NCI-H446 treated with DMSO at 0.1 percent for 48 hours (cell line): Measurements from ENCODE around the gene ALDH1A2.
"Not testable (repeated sequence)": the region's sequence is repeated elsewhere in the genome, so short reads cannot be mapped to it uniquely, and the experiment has no call there.

Source experiments
- DNase-seq: peaks from one replicate; lab custom pipeline; 2025; lab: John Stamatoyannopoulos, UW

Gene ALDH1A2

GRCh38 chr15:58040150-58040549, 25.4 kb downstream of the ALDH1A2 start:
- DNase-seq, result no peak

DNA sequence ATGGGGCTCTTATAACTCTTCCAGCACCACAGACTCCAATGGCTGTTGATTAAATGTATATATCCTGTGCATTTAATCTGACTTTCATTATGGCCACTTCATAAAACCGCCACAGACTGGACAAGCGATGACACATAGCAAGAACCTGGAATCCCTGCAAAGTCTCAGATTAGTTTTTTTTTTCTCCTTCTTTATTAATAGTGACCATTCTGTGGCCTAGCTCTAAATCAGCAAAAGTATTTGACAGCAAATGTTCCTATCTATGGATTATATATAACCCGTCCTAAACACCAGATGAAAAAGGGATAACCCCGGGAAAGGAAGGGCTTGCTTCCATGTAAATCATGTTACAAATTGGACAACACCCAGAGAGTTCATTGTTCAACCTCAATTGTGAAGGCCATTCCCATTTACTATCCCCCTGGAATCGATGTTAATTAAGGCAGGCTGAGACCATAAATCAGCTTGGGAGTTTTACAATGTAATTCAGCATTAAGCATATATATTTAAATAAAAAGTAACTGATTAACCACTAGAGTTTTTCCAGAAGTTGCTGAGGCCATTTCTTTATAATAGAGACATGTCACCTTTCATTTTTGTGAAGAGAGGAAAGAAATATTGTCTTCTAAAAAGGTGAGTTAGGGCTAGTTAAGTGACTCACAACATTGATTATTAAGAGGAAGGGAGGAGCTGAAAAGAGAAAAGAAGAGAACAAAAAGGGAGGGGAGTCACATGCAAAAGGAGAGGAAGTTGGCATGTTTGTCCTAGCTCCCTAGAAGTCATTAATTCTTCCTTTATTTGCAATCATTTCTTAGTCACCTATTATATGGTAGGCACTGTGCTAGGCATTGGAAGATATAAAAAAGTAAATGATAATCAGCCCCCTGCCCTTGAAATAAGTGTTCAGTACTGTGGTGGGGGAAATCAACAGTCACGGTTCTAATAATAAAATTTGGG, 26.2 kb downstream of the ALDH1A2 start:
- no peak for DNase-seq

DNA sequence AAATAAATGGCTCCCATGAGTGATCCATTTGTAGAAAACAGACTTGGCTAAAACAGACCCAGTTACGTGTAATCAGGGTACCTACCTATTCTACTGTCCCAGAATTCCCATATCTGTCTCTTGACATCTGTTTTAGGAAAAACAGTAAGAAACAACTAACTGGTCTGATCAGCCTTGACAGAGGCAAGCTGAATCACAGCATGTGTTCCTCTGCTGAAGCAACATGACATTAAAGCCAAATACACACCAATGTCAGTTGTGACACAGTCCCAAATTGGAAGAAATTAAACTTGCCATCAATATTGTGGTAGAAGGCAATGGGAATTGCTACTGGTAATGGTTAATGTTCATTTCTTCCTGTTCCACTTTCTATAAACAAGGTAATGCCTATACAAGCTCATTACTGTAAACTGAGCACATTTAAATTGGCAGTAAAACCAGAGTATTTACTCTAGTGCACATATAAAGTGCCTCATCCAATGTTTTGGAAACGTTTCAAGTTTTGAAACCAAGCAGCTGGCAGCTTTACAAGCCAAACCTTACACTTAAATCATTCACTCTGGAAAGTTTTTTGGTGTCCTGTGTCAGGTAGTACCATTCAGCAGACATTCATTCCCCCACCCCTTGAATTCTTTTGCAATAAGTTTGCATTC, 27.0 kb downstream of the ALDH1A2 start:
- no peak for DNase-seq

GRCh38 chr15:58037723-58038301, 27.7 kb downstream of the ALDH1A2 start:
- no peak for DNase-seq

DNA sequence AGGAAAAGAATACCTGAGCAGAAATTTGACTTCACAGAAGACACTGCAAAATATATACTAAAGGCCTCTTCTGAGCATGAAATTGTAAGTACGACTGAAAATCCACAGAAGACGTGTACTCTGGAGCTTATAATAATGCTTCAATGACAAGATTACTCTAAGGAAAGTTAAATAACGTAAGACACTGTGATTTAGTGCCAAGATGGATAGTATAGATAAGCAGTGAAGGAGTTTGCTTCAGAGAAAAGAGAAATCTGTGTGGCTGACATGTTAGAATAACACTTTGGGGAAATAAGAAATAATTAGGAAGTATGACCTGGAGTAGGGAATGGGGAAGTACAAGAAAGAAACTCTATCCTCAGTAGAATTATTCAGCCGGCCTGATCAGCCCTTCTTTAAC, 28.9 kb downstream of the ALDH1A2 start:
- no peak for DNase-seq

GRCh38 chr15:58028392-58028791, 37.1 kb downstream of the ALDH1A2 start:
- not testable (repeated sequence) for DNase-seq

DNA sequence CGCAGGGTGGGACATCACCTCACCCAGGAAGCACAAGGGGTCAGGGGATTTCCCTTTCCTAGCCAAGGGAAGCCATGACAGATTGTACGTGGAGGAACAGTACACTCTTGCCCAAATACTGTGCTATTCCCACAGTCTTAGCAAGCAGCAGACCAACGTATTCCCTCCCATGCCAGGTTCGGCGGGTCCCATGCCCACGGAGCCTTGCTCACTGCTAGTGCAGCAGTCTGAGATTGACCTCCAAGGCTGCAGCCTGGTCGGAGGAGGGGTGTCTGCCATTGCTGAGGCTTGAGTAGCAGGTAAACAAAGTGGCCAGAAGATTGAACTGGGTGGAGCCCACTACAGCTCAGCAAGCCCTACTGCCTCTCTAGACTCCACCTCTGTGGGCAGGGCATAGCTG, 39.0 kb downstream of the ALDH1A2 start:
- DNase-seq, result no peak

- DNase-seq, result no peak
Measured at GRCh38 chr15:58026051-58026450, 39.5 kb downstream of the ALDH1A2 start.

DNA sequence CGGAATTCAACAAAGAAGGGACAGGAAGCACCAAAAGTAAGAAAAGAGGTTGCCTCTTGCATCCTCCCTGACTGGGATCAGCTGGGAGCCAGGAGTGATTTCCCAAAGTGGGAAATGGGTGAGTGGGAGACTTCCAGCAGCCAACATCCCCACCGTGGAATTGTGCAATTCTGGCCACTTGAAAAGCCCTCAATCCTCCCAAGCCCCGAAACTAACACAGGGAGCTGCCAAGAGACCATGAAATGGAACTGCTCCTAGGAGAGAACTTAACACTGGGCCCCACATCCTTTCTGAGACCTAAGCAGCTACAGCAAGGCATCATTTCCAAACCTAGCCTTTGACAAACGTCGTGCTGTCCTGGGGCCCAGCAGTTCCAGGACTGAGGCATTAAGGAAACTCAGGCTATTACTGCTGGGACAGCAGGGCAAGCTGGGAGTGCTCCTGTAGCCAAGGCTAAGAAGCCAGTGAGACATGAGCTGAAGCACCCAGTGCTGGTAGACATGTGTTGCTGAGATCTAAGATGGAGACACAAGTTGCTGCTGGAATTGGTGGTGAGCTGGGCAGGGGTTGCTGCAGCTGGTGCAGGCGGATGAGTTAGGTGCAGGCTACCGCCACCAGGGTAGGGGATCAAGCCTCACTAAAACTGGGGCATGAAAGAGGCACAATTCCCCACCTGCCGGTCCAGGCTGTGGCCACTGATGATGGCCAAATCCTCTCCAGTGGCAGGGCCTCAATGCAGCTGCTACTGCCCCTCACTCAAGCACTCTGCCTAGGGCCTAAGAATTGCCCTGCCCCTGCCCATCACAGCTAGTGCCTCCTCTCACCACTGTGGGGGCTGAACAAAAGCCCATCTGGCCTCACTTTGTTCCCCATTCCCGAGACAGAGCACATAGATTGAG, 43.9 kb downstream of the ALDH1A2 start:
- no peak for DNase-seq

GRCh38 chr15:58019503-58020376, 45.8 kb downstream of the ALDH1A2 start:
- DNase-seq, result no peak

GRCh38 chr15:58017869-58018268, 47.6 kb downstream of the ALDH1A2 start:
- DNase-seq, result no peak

DNA sequence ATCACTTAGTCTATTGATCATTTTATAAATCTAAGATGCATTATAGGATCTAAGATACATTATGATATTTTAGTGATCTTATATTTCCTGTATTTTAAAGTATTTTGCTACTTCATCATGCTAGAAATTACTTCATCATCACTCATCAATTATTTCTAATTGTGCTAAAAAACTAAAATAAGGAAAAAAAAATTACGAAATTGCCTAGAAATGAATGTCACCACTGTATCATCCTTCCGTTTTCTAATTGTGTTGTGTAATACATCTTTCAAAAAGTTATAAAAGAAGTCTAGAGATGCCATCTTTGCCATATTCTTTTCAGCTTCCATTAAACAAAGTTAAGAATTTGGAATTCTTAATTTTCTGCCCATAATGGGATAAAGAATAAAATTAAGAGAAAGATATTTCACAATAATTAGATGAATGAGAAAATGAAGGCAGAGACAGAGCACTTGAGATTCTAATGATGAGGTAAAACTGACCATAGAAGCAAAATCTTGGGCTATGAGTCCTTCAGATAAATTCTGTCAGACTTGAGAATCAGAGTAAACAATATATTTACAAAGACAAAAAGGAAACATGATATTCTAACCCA, 48.8 kb downstream of the ALDH1A2 start:
- no peak for DNase-seq

- DNase-seq, result no peak
Measured at GRCh38 chr15:58015565-58015964, 49.9 kb downstream of the ALDH1A2 start.

DNA sequence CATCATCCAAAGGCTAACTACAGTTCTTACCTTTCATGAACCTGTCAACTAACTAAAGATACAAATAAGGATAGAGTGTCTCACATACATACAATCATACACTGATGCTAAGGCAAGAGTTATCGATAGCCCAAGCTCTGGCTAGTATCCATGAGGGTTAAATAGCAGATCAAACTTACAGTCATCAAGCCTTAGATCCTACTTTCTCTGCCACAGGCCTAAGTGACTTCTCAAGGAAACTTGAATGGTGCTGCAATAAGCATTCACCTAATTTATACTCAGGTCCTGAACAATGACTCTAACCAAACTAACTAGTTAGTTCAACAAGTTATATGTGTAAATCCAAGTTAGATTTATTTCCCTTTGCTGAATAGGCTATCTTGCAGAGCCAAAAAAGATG, 51.0 kb downstream of the ALDH1A2 start:
- DNase-seq, result no peak

DNA sequence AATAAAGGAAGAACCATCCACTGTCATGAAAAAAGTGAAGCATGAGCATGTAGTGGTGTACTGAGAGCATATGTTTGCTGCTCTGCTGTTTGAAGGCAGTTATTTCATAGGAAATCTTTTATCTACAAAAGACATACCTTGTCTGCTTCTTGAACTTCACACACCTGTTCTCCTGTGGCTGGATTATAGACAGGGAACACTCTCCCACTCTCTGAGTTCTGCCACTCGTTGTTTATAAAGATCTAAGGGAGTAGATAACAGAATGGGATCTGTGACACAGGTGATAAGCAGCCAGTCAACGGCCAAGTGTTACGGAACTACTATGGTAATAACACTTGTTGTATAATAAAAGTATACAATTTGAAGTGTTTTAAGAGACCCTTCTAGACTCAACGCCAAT, 51.5 kb downstream of the ALDH1A2 start:
- DNase-seq, result no peak

GRCh38 chr15:58010983-58011382, 54.5 kb downstream of the ALDH1A2 start:
- no peak for DNase-seq

DNA sequence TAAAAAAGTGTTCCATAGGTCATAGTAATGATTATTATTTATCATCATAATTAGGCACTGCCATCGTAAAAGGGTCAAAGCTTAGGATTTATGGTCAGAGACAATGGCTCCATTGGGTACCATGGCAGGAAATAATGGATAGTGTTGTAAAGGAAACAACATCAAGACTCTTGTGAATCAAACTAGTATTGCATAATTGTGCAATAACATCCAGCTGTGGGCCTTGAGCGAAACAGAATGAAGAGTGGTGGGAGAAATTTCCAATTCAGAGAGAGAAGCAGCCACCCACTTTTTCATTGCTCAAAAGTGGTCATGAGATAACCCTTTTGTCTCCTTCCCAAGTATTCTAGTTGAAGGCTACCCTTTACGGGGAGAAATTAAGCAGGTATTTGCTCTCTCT, 61.7 kb downstream of the ALDH1A2 start:
- no peak for DNase-seq

DNA sequence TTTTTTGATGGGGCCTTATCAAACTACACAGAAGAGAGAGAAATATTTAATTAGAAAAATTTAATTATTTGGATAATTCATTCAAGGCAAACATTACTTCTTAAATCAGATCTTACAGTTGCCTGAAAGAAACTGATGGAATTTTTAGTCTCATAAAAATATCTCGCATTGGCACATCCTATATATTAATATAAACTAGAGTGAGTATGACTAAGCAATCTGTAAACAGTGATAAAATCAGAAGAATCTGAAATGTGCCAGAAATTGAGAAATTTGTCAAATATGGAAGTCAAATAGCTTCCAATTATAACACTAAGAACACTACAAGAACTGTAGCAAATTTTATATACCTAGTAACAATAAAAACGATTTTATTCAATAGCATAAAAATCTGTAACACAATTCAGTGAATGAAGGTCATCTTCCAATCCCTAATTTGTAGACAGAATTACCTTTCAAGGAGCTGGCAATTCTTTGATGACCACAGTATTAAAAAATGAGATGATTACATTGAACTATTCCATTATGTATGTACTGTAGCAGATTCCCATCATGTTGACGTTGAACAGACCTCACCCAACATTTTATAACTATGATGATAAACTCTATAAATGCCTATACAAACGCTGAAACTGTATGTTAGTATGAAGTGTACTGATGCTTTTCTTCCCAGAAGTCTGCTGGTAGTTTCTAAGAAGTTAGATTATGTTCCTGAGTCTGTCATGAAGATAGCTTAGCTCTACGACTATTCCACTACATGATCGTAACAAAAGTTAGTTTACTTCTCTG, 63.0 kb downstream of the ALDH1A2 start:
- DNase-seq, result no peak

GRCh38 chr15:57999699-58000098, 65.8 kb downstream of the ALDH1A2 start:
- DNase-seq, result not testable (repeated sequence)

- no peak for DNase-seq
Measured at GRCh38 chr15:57996561-57996960, 69.0 kb downstream of the ALDH1A2 start.
